GM06990 (cell line): ENCODE data around the gene CPED1.
A peak's percentile ranks its signal among the peaks of the same experiment; 100 is the strongest.

Experiments
- DNase-seq: peaks from one replicate; pipeline ENCODE4 v3.0.0-alpha.2; 2011; ENCODE audit not compliant: insufficient read length; ENCODE audit errors: extremely low read depth
- H3K27me3 ChIP-seq: replicated peaks from 2 replicates; pipeline ENCODE4 v1.6.0; 2011; ENCODE audit warnings: low read length; ENCODE audit not compliant: control insufficient read depth, insufficient read depth
- H3K36me3 ChIP-seq: 2 replicates; pipeline ENCODE4 v1.5.1; 2011; ENCODE audit warnings: low read length; ENCODE audit not compliant: control insufficient read depth, insufficient read depth
- H3K4me3 ChIP-seq: replicated peaks from 2 replicates; pipeline ENCODE4 v1.5.1; 2011; ENCODE audit warnings: low read depth, mild to moderate bottlenecking, control low read depth, low read length
- CTCF ChIP-seq: IDR thresholded peaks from 2 replicates; pipeline ENCODE4 v1.5.1; 2011; ENCODE audit warnings: low read length, control low read depth, mild to moderate bottlenecking, inconsistent platforms; ENCODE audit not compliant: insufficient read depth, poor library complexity, severe bottlenecking

CPED1 gene

DNA sequence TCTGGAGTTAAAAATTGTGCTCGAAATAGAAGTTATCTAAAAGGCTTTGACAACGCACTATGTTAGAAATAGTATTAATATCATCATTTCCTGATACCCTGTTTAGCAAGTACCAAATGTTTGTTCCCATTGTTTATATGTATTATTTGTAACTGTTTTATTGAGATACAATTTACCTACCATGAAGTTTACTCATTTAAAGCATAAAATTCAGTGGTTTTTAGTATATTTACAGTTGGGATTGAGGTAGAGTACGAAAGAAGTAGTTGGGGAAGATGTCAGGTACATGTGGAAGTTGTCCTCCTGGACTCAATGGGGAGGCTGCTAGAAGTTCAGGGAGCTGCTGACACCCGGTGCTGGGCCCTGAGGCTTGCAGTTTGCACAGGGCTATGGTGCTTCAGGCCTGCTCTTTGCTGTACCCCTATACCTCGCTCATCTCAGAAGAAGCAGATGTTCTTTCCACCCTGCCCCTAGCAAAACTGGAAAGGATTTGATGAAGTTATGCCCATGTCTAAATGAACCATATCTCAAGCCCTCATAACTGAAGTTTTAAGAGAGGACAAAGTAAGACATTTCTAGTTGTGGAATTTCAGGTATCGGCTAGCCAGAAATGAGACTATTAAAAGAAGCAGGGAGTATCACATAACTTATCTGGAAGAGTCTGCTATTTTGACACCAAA is 315.1 kb downstream of the CPED1 start:
- no peaks in the 10 kb centered on the region for H3K27me3 ChIP-seq
- no peak overlapping the region for H3K4me3 ChIP-seq
- no peaks in the 10 kb centered on the region for H3K36me3 ChIP-seq
- no peak for DNase-seq
- TF ChIP-seq CTCF, result peak; percentile 13

DNA sequence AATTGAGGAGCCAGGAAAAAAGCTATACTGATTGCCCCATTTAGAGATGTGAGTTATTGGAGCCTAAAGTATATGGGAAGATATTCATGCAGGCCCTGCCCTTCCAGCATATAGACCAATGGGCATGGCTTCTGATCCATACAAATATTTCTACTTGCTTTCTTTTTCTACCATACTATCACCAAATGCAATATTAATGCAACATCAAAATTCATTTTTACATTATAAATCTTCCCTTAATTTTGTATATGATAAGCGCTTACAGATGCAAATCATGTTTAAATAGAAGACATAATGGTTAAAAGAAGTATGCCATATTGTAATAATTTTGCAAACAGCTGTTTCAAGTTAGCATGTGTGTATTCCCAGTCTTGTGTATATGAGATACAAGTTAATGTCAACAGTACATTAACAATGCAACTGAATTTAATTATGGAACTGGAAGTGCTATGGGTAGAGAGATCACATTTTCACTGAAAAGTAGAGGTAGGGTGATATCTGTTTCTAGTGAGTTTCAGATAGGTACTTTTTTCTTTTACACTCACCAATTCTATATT is 315.7 kb downstream of the CPED1 start:
- no peak overlapping the region for H3K4me3 ChIP-seq

DNA sequence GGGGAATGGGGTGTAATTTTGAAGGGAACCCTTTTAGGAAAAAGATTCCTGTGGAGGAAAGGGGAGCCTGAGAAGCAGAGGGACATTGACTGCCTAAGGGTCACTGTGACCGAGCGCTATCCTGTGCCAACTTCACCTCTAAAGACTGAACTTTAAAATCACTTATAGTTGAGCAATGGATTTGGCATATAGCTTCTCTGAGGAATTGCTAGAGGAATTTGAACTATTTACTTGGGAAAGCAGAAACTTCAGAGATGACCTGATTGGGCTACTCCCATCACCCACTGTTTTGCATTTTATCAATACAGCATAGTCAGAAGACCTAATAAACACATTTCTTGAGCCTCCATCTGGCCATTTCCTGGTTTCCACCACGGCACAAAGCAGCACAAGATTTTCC is 316.6 kb downstream of the CPED1 start:
- H3K4me3 ChIP-seq, result no peak overlapping the region
- no peaks in the 10 kb centered on the region for H3K27me3 ChIP-seq
- no peak for TF ChIP-seq CTCF
- no peak for DNase-seq
- H3K36me3 ChIP-seq, result no peaks in the 10 kb centered on the region

More for the DNA sequence above, 315.7 kb downstream of the CPED1 start:
- Histone ChIP-seq H3K27me3 (no peaks in the 10 kb centered on the region), H3K36me3 (no peaks in the 10 kb centered on the region)
- TF ChIP-seq CTCF, result no peak
- DNase-seq, result no peak

DNA sequence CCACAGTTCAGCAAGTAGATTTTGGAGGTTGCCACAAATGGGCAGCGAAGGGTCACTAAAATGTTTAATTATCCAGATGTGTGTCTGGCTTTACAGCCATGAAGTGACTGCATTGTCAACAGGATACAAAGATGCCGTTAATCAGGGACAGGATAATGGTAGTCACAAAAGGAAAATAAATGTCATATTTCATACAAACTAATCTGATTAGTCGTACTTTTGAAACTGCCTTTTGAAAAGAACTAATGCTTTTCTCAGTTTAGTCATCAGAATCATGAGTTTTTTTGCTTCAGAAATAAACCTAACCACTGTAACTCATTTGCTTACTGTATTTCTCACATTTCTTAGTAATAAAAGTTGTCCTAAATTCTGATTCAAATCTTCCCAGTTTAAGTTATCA is 318.1 kb downstream of the CPED1 start:
- no peak for DNase-seq
- Histone ChIP-seq H3K4me3 (no peak overlapping the region), H3K36me3 (no peaks in the 10 kb centered on the region), H3K27me3 (no peaks in the 10 kb centered on the region)
- no peak for TF ChIP-seq CTCF

- no peak for DNase-seq
- no peak for TF ChIP-seq CTCF
- Histone ChIP-seq H3K36me3 (no peaks in the 10 kb centered on the region), H3K4me3 (no peak overlapping the region), H3K27me3 (no peaks in the 10 kb centered on the region)
Observed at GRCh38 chr7:121307021-121307574, 318.6 kb downstream of the CPED1 start.
